ENCODE results near the gene PRDM4. TPM values are rescaled to one million over a fixed set of nuclear protein-coding genes. Genes with fewer than 3 reads are reported as not detected.

PRDM4 gene
- total and polyA plus RNA-seq, 7 donors: 9.3 to 40.0 (median 13.7) TPM

GRCh38 chr12:107801150-107801549 lies 40.2 kb upstream of the PRDM4 start:
- no peak overlapping the region for H3K4me3 ChIP-seq
- ATAC-seq (no peak), DNase-seq (no peak)
- H3K36me3 ChIP-seq (ENCODE audit: insufficient read depth in 1 of 2, low read depth in 1 of 2): no peaks in the 10 kb centered on the region
- H3K4me1 ChIP-seq: no peaks in the 10 kb centered on the region
- no peak overlapping the region for H3K27ac ChIP-seq
- no peaks in the 10 kb centered on the region for H3K9me3 ChIP-seq
- H3K27me3 ChIP-seq (ENCODE audit: insufficient read depth in 3 of 3, low read length in 2 of 3): no peaks in the 10 kb centered on the region
- intact Hi-C loops (cut with DNase I): no loop called here
- TF ChIP-seq, protein P1, sequence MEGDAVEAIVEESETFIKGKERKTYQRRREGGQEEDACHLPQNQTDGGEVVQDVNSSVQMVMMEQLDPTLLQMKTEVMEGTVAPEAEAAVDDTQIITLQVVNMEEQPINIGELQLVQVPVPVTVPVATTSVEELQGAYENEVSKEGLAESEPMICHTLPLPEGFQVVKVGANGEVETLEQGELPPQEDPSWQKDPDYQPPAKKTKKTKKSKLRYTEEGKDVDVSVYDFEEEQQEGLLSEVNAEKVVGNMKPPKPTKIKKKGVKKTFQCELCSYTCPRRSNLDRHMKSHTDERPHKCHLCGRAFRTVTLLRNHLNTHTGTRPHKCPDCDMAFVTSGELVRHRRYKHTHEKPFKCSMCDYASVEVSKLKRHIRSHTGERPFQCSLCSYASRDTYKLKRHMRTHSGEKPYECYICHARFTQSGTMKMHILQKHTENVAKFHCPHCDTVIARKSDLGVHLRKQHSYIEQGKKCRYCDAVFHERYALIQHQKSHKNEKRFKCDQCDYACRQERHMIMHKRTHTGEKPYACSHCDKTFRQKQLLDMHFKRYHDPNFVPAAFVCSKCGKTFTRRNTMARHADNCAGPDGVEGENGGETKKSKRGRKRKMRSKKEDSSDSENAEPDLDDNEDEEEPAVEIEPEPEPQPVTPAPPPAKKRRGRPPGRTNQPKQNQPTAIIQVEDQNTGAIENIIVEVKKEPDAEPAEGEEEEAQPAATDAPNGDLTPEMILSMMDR (IDR thresholded peaks at IDR 0.05): no peak

- no peaks in the 10 kb centered on the region for H3K9me3 ChIP-seq
- no peak overlapping the region for H3K4me3 ChIP-seq
- peaks cover 0 to 3% (median 1%) of the 10 kb centered on the region in 3 donors for H3K27me3 ChIP-seq (ENCODE audit: insufficient read depth in 3 of 3, low read length in 2 of 3)
- WGBS, 3 donors: 62 to 66% (median 64%) methylated on average over 3 of the region's 3 CpGs
- no peaks in the 10 kb centered on the region for H3K4me1 ChIP-seq
- ATAC-seq (no peak), DNase-seq (no peak)
- no peaks in the 10 kb centered on the region for H3K36me3 ChIP-seq (ENCODE audit: insufficient read depth in 1 of 2, low read depth in 1 of 2)
- intact Hi-C loops (cut with DNase I): no loop called here
- TF ChIP-seq, protein P1 (IDR thresholded peaks at IDR 0.05): no peak
- no peak overlapping the region for H3K27ac ChIP-seq
Measured at GRCh38 chr12:107798580-107798979, 37.6 kb upstream of the PRDM4 start.

GRCh38 chr12:107794451-107794850 lies 33.5 kb upstream of the PRDM4 start:
- no peaks in the 10 kb centered on the region for H3K4me1 ChIP-seq
- DNase-seq: no peak
- ATAC-seq: no peak
- H3K36me3 ChIP-seq (ENCODE audit: insufficient read depth in 1 of 2, low read depth in 1 of 2): no peaks in the 10 kb centered on the region
- TF ChIP-seq, protein P1 (IDR thresholded peaks at IDR 0.05): no peak
- H3K27me3 ChIP-seq (ENCODE audit: insufficient read depth in 3 of 3, low read length in 2 of 3): peaks cover 0 to 7% (median 3%) of the 10 kb centered on the region in 3 donors
- intact Hi-C loops (cut with DNase I): no loop called here
- 74 to 81% (median 78%) methylated on average over 3 of the region's 3 CpGs for WGBS, 3 donors
- H3K27ac ChIP-seq: no peak overlapping the region
- no peaks in the 10 kb centered on the region for H3K9me3 ChIP-seq
- H3K4me3 ChIP-seq: no peak overlapping the region

DNA sequence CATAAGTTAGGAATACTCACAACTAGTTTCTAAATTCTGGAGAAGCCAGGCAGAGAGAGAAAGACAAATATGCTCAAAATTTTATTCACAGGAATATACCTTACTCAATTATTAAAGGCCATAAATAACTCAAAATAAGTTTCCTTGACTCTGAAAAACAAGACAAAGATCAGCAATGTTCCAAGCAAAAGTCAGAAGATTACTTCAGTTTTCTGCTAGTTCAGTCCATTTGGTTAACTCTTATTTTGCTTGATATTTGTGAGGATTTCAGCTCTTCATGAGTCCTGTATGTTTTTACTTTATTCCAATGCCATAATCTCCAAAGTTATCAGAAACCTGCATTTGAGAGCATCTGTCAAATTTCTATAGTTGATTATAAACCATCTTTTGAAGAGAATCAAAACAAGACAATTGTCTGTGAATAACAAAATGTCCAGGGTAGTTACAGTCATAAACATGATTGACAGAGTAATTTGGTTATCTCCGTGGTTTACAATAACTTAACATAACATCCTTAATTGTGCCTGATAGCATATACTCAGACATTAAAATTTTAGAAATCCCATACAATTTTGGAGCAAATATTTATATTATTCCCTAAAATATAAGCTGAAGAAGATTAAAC lies 30.6 kb upstream of the PRDM4 start:
- 71 to 83% (median 75%) methylated on average over 1 of the region's 1 CpG for WGBS, 3 donors
- H3K9me3 ChIP-seq: no peaks in the 10 kb centered on the region
- H3K36me3 ChIP-seq (ENCODE audit: insufficient read depth in 1 of 2, low read depth in 1 of 2): no peaks in the 10 kb centered on the region
- ATAC-seq: no peak
- intact Hi-C loops (cut with DNase I): no loop called here
- DNase-seq: no peak
- TF ChIP-seq, protein P1 (IDR thresholded peaks at IDR 0.05): no peak
- no peak overlapping the region for H3K4me3 ChIP-seq
- no peaks in the 10 kb centered on the region for H3K4me1 ChIP-seq
- H3K27ac ChIP-seq: no peak overlapping the region
- peaks cover 0 to 7% (median 3%) of the 10 kb centered on the region in 3 donors for H3K27me3 ChIP-seq (ENCODE audit: insufficient read depth in 3 of 3, low read length in 2 of 3)
